ENCODE data around the gene CCDC85C. TPM values are rescaled to one million over a fixed set of nuclear protein-coding genes. Genes with fewer than 3 reads are reported as not detected.

The CCDC85C gene
- total RNA-seq, 1 donor from 2014 or later, result 7.0 TPM

GRCh38 chr14:99531251-99532096 is 72.5 kb downstream of the CCDC85C start:
- peaks cover 43% of the 10 kb centered on the region for H3K4me1 Mint-ChIP-seq (ENCODE audit: low read depth)
- no peaks in the 10 kb centered on the region for H3K27me3 Mint-ChIP-seq (ENCODE audit: low read depth)
- no peak for DNase-seq (ENCODE audit: low spot score)
- H3K9me3 Mint-ChIP-seq (ENCODE audit: low read depth), result no peaks in the 10 kb centered on the region
- peak overlapping the region; percentile 37 for H3K4me3 Mint-ChIP-seq (ENCODE audit: unreplicated experiment)
- no peak for TF ChIP-seq CTCF (IDR thresholded peaks at IDR 0.05)
- no peaks in the 10 kb centered on the region for H3K36me3 Mint-ChIP-seq (ENCODE audit: low read depth)
- peak overlapping the region; percentile 95 for H3K27ac Mint-ChIP-seq (ENCODE audit: unreplicated experiment)

GRCh38 chr14:99530407-99531155 is 73.4 kb downstream of the CCDC85C start:
- Mint-ChIP-seq H3K36me3 (ENCODE audit: low read depth) (no peaks in the 10 kb centered on the region), H3K27me3 (ENCODE audit: low read depth) (no peaks in the 10 kb centered on the region), H3K4me3 (ENCODE audit: unreplicated experiment) (peak overlapping the region; percentile 37), H3K4me1 (ENCODE audit: low read depth) (peaks cover 40% of the 10 kb centered on the region), H3K27ac (ENCODE audit: unreplicated experiment) (peak overlapping the region; percentile 93), H3K9me3 (ENCODE audit: low read depth) (no peaks in the 10 kb centered on the region)
- no peak for DNase-seq (ENCODE audit: low spot score)
- no peak for TF ChIP-seq CTCF (IDR thresholded peaks at IDR 0.05)

- Mint-ChIP-seq H3K36me3 (ENCODE audit: low read depth) (no peaks in the 10 kb centered on the region), H3K4me1 (ENCODE audit: low read depth) (peaks cover 38% of the 10 kb centered on the region), H3K27me3 (ENCODE audit: low read depth) (no peaks in the 10 kb centered on the region), H3K9me3 (ENCODE audit: low read depth) (no peaks in the 10 kb centered on the region), H3K27ac (ENCODE audit: unreplicated experiment) (peak overlapping the region; percentile 93), H3K4me3 (ENCODE audit: unreplicated experiment) (no peak overlapping the region)
- peak; percentile 34 for TF ChIP-seq CTCF (IDR thresholded peaks at IDR 0.05)
- DNase-seq (ENCODE audit: low spot score), result no peak
These were observed 74.1 kb downstream of the CCDC85C start for GRCh38 chr14:99529899-99530298.

GRCh38 chr14:99527427-99528076 is 76.5 kb downstream of the CCDC85C start:
- H3K36me3 Mint-ChIP-seq (ENCODE audit: low read depth), result no peaks in the 10 kb centered on the region
- peaks cover 45% of the 10 kb centered on the region for H3K4me1 Mint-ChIP-seq (ENCODE audit: low read depth)
- H3K9me3 Mint-ChIP-seq (ENCODE audit: low read depth), result no peaks in the 10 kb centered on the region
- no peak for TF ChIP-seq CTCF (IDR thresholded peaks at IDR 0.05)
- no peak overlapping the region for H3K4me3 Mint-ChIP-seq (ENCODE audit: unreplicated experiment)
- no peaks in the 10 kb centered on the region for H3K27me3 Mint-ChIP-seq (ENCODE audit: low read depth)
- H3K27ac Mint-ChIP-seq (ENCODE audit: unreplicated experiment), result no peak overlapping the region
- DNase-seq (ENCODE audit: low spot score), result no peak

GRCh38 chr14:99527026-99527425 is 77.0 kb downstream of the CCDC85C start:
- no peak for TF ChIP-seq CTCF (IDR thresholded peaks at IDR 0.05)
- no peak overlapping the region for H3K4me3 Mint-ChIP-seq (ENCODE audit: unreplicated experiment)

More at GRCh38 chr14:99527026-99527425, 77.0 kb downstream of the CCDC85C start:
- no peak for DNase-seq (ENCODE audit: low spot score)
- Mint-ChIP-seq H3K27me3 (ENCODE audit: low read depth) (no peaks in the 10 kb centered on the region), H3K4me1 (ENCODE audit: low read depth) (peaks cover 45% of the 10 kb centered on the region), H3K36me3 (ENCODE audit: low read depth) (no peaks in the 10 kb centered on the region), H3K27ac (ENCODE audit: unreplicated experiment) (no peak overlapping the region), H3K9me3 (ENCODE audit: low read depth) (no peaks in the 10 kb centered on the region)

All from chondrocyte (in vitro differentiated cells).